Measurements from ENCODE around the gene CXorf38.

- TF ChIP-seq POLR2A (IDR thresholded peaks at IDR 0.05; ENCODE audit: low read length) (no peak), EP300 (IDR thresholded peaks at IDR 0.05) (no peak), HES2 (IDR thresholded peaks at IDR 0.05) (no peak), CTCF (IDR thresholded peaks at IDR 0.05) (no peak), BHLHE40 (IDR thresholded peaks at IDR 0.05; ENCODE audit: low read depth, low read length) (no peak), RCOR1 (IDR thresholded peaks at IDR 0.05; ENCODE audit: low read depth, low read length) (no peak), REST (IDR thresholded peaks at IDR 0.05) (no peak), GATA3 (IDR thresholded peaks at IDR 0.05; ENCODE audit: borderline replicate concordance) (no peak)
Observed at GRCh38 chrX:40603446-40603845, 43.9 kb downstream of the CXorf38 start.
